ENCODE measurements around the gene CAB39. TPM values are rescaled to one million over a fixed set of nuclear protein-coding genes. Genes with fewer than 3 reads are reported as not detected.
A peak's percentile ranks its signal among the peaks of the same experiment; 100 is the strongest.

The CAB39 gene
- total RNA-seq, 1 experiment from 2014 or later: 40.4 TPM

DNA sequence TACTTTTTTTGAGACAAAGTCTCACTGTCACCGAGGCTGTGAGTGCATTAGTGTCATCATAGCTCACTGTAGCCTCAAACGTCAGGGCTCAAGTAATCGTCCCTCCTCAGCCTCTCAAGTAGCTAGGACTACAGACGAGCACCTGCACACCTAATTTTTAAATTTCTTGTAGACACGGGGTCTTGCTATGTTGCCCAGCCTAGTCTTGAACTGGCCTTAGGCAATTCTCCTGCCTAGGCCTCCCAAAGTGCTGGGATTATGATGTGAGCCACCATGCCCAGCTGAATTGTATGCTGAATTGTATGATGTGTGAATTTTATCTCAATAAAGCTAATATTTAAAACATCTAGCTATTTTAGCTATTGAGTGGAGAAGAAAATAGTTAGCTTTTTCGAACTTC, 18.9 kb downstream of the CAB39 start:
- no peak for TF ChIP-seq CTCF (IDR thresholded peaks at IDR 0.05; ENCODE audit: insufficient read depth in 1 of 2, low read depth in 1 of 2, low read length in 1 of 2, severe bottlenecking in 1 of 2, unreplicated experiment in 1 of 2)
- BruUV-seq (replicated peaks): no TSS peak
- intact Hi-C loops (cut with micrococcal nuclease; ENCODE audit: unreplicated experiment): no loop called here

DNA sequence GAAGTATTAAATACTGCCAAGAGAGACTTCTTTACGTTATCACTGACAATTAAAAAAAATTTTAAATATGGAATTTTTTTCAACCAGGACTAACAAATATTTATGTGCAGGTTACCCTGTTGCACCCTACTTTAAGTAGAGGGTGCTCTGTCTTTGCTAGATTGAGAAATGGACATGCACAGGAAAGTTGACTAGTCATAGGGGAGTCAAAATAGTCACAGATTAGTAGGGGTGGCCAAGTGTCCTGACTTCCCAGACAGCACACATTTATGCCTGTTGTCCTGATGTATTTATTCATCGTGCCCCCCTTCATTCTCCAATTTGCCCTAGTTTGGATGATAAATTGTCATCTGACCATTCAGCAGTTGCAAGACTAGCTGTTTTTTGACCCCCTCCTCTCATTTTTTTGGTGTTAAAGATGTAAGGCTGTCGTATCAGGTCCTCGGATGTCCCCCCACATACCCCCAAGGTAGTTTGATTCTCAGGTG, 20.3 kb downstream of the CAB39 start:
- POLR2A ChIA-PET: no interaction called here

More for the DNA sequence above, 18.9 kb downstream of the CAB39 start:
- no peaks in the 10 kb centered on the region for H3K36me3 ChIP-seq (ENCODE audit: control insufficient read depth, insufficient read depth, low read length)
- no peaks in the 10 kb centered on the region for H3K27me3 ChIP-seq (replicated peaks; ENCODE audit: control insufficient read depth, insufficient read depth, low read length)
- CTCF ChIA-PET: no interaction called here
- Mint-ChIP-seq H3K36me3 (ENCODE audit: insufficient read depth, unreplicated experiment) (no peaks in the 10 kb centered on the region), H3K27ac (ENCODE audit: unreplicated experiment) (no peak overlapping the region), H3K27me3 (ENCODE audit: insufficient read depth, unreplicated experiment) (no peaks in the 10 kb centered on the region), H3K9me3 (ENCODE audit: unreplicated experiment) (no peaks in the 10 kb centered on the region), H3K4me1 (ENCODE audit: low read depth, unreplicated experiment) (peaks cover 11% of the 10 kb centered on the region), H3K4me3 (ENCODE audit: unreplicated experiment) (no peak overlapping the region)
- H3K4me1 ChIP-seq: peaks cover 16% of the 10 kb centered on the region
- H3K4me3 ChIP-seq (ENCODE audit: low read depth, low read length): no peak overlapping the region
- no peak for DNase-seq
- POLR2A ChIA-PET: no interaction called here
- H3K9me3 ChIP-seq: no peaks in the 10 kb centered on the region

GRCh38 chr2:230734247-230735175, 21.9 kb downstream of the CAB39 start:
- ChIA-PET CTCF (no interaction called here), POLR2A (no interaction called here)
- no peak overlapping the region for H3K4me3 Mint-ChIP-seq (ENCODE audit: unreplicated experiment)
- H3K36me3 ChIP-seq (ENCODE audit: control insufficient read depth, insufficient read depth, low read length): no peaks in the 10 kb centered on the region
- no peak for TF ChIP-seq CTCF (IDR thresholded peaks at IDR 0.05; ENCODE audit: insufficient read depth in 1 of 2, low read depth in 1 of 2, low read length in 1 of 2, severe bottlenecking in 1 of 2, unreplicated experiment in 1 of 2)
- H3K9me3 Mint-ChIP-seq (ENCODE audit: unreplicated experiment): no peaks in the 10 kb centered on the region
- no peaks in the 10 kb centered on the region for H3K9me3 ChIP-seq
- no peaks in the 10 kb centered on the region for H3K27me3 ChIP-seq (replicated peaks; ENCODE audit: control insufficient read depth, insufficient read depth, low read length)
- intact Hi-C loops (cut with micrococcal nuclease; ENCODE audit: unreplicated experiment): no loop called here
- peaks cover 43% of the 10 kb centered on the region for H3K4me1 ChIP-seq
- no peak overlapping the region for H3K4me3 ChIP-seq (ENCODE audit: low read depth, low read length)
- H3K27me3 Mint-ChIP-seq (ENCODE audit: insufficient read depth, unreplicated experiment): no peaks in the 10 kb centered on the region
- peak in 1 of 2 experiments; percentile 50 for DNase-seq
- H3K27ac Mint-ChIP-seq (ENCODE audit: unreplicated experiment): no peak overlapping the region
- H3K36me3 Mint-ChIP-seq (ENCODE audit: insufficient read depth, unreplicated experiment): no peaks in the 10 kb centered on the region
- no TSS peak for BruUV-seq (replicated peaks)
- peaks cover 19% of the 10 kb centered on the region for H3K4me1 Mint-ChIP-seq (ENCODE audit: low read depth, unreplicated experiment)

More for the DNA sequence above, 20.3 kb downstream of the CAB39 start:
- Histone ChIP-seq H3K9me3 (no peaks in the 10 kb centered on the region), H3K4me1 (peaks cover 28% of the 10 kb centered on the region), H3K4me3 (ENCODE audit: low read depth, low read length) (no peak overlapping the region), H3K27me3 (replicated peaks; ENCODE audit: control insufficient read depth, insufficient read depth, low read length) (no peaks in the 10 kb centered on the region), H3K36me3 (ENCODE audit: control insufficient read depth, insufficient read depth, low read length) (no peaks in the 10 kb centered on the region)
- CTCF ChIA-PET: no interaction called here
- Mint-ChIP-seq H3K27me3 (ENCODE audit: insufficient read depth, unreplicated experiment) (no peaks in the 10 kb centered on the region), H3K36me3 (ENCODE audit: insufficient read depth, unreplicated experiment) (no peaks in the 10 kb centered on the region), H3K4me1 (ENCODE audit: low read depth, unreplicated experiment) (peaks cover 11% of the 10 kb centered on the region), H3K27ac (ENCODE audit: unreplicated experiment) (peak overlapping the region; percentile 55), H3K4me3 (ENCODE audit: unreplicated experiment) (no peak overlapping the region), H3K9me3 (ENCODE audit: unreplicated experiment) (no peaks in the 10 kb centered on the region)
- DNase-seq: no peak
- TF ChIP-seq CTCF (IDR thresholded peaks at IDR 0.05; ENCODE audit: insufficient read depth in 1 of 2, low read depth in 1 of 2, low read length in 1 of 2, severe bottlenecking in 1 of 2, unreplicated experiment in 1 of 2): no peak
- intact Hi-C loops (cut with micrococcal nuclease; ENCODE audit: unreplicated experiment): no loop called here
- BruUV-seq (replicated peaks): no TSS peak

Data from Caco-2 (cell line).